Esophagus squamous epithelium (tissue), 5 donors: ENCODE data around the gene GPRC5B. TPM values are rescaled to one million over a fixed set of nuclear protein-coding genes. Genes with fewer than 3 reads are reported as not detected.

Source experiments
- DNase-seq: peaks from one replicate; lab custom pipeline; 2025; lab: John Stamatoyannopoulos, UW
- H3K27ac ChIP-seq, 4 donors: fragments of 200-600 bp; sonication (generic); one replicate each; pipeline ENCODE4 v1.5.1; 2016 to 2019; ENCODE audit warnings: mild to moderate bottlenecking in 1 of 4
- H3K27me3 ChIP-seq, 4 donors: fragments of 200-600 bp; sonication (generic); 1 replicate in 3 of 4; 2 replicates in 1 of 4; pipeline versions ENCODE4 v1.5.1 to v1.6.0; 2017 to 2021; ENCODE audit warnings: antibody characterized with exemption in 1 of 4
- H3K36me3 ChIP-seq, 3 donors: fragments of 200-600 bp; sonication (generic); one replicate each; pipeline ENCODE4 v1.5.1; 2016 to 2019
- H3K4me1 ChIP-seq, 3 donors: fragments of 200-600 bp; sonication (generic); one replicate each; pipeline ENCODE4 v1.5.1; 2017 to 2019
- H3K4me3 ChIP-seq, 4 donors: fragments of 200-600 bp; sonication (generic); 1 replicate in 3 of 4; 2 replicates in 1 of 4; pipeline ENCODE4 v1.5.1; 2016 to 2019; ENCODE audit warnings: mild to moderate bottlenecking in 2 of 4, moderate library complexity in 1 of 4
- H3K9me3 ChIP-seq, 3 donors: fragments of 200-600 bp; sonication (generic); one replicate each; pipeline ENCODE4 v1.5.1; 2016 to 2019
- CTCF ChIP-seq, 6 experiments: fragments of 450-650 bp in 4 of 6; fragments of 200-600 bp in 2 of 6; sonication (generic) in 2 of 6; IDR thresholded peaks; one replicate each; pipeline ENCODE4 v1.5.1; 2016 to 2019; ENCODE audit warnings: antibody characterized with exemption in 6 of 6, mild to moderate bottlenecking in 4 of 6, moderate library complexity in 4 of 6
- POLR2A ChIP-seq, 4 donors: fragments of 450-650 bp; IDR thresholded peaks; one replicate each; pipeline ENCODE4 v1.6.1; 2017; ENCODE audit warnings: antibody characterized with exemption in 4 of 4, mild to moderate bottlenecking in 4 of 4, moderate library complexity in 3 of 4
- whole genome bisulfite sequencing, 2 donors: methylation state at CpG; one replicate each; pipeline ENCODE4 v1.1.5; 2018; 5-methylcytosine and 5-hydroxymethylcytosine counted together
- intact Hi-C: fragments of 100-400 bp; cut with DNase I; formaldehyde crosslinking; loops from one replicate; pipeline ENCODE4 v1.15.0; 2022
- total RNA-seq, 4 donors: library from RNA; depleted of rRNA; stranded (reverse); fragments of >200 nt; gene quantifications; one replicate each; pipeline ENCODE4 v1.1.0, GENCODE V29; 2016
- donor health status: DM: yes; HTN: yes; CAD: no.

The GPRC5B gene
- total RNA-seq, 4 donors from 2014 or later = 1.9 to 26.1 (median 8.4) TPM

GRCh38 chr16:19890901-19891300 lies 6.3 kb upstream of the GPRC5B start:
- H3K27ac ChIP-seq = no peak overlapping the region
- no peak for TF ChIP-seq POLR2A (IDR thresholded peaks at IDR 0.05)
- TF ChIP-seq CTCF (IDR thresholded peaks at IDR 0.05) = no peak
- no peak for DNase-seq
- H3K4me1 ChIP-seq = peaks cover 3 to 7% (median 3%) of the 10 kb centered on the region in 3 donors
- intact Hi-C loops = no loop called here
- no peaks in the 10 kb centered on the region for H3K9me3 ChIP-seq
- H3K4me3 ChIP-seq = no peak overlapping the region
- H3K36me3 ChIP-seq = no peaks in the 10 kb centered on the region
- WGBS, 2 donors = 81 to 94% methylated on average over 3 of the region's 3 CpGs
- peaks cover 0 to 4% (median 0%) of the 10 kb centered on the region in 4 donors for H3K27me3 ChIP-seq

- Histone ChIP-seq H3K9me3 (no peaks in the 10 kb centered on the region), H3K27ac (no peak overlapping the region), H3K4me1 (peaks cover 13 to 26% (median 20%) of the 10 kb centered on the region in 3 donors), H3K36me3 (no peaks in the 10 kb centered on the region), H3K27me3 (peaks cover 0 to 22% (median 0%) of the 10 kb centered on the region in 4 donors), H3K4me3 (no peak overlapping the region)
- intact Hi-C loops = loop anchor here (5.0 kb wide), 2 partner anchors 287 to 332 kb away; partner anchors contain the start of gene VPS35L
- no peak for DNase-seq
- TF ChIP-seq CTCF (IDR thresholded peaks at IDR 0.05) (no peak), POLR2A (IDR thresholded peaks at IDR 0.05) (no peak)
- WGBS, 2 donors = 43 to 91% methylated on average over 2 to 3 of the region's 3 CpGs
Measured at GRCh38 chr16:19888834-19889233, 4.2 kb upstream of the GPRC5B start.

DNA sequence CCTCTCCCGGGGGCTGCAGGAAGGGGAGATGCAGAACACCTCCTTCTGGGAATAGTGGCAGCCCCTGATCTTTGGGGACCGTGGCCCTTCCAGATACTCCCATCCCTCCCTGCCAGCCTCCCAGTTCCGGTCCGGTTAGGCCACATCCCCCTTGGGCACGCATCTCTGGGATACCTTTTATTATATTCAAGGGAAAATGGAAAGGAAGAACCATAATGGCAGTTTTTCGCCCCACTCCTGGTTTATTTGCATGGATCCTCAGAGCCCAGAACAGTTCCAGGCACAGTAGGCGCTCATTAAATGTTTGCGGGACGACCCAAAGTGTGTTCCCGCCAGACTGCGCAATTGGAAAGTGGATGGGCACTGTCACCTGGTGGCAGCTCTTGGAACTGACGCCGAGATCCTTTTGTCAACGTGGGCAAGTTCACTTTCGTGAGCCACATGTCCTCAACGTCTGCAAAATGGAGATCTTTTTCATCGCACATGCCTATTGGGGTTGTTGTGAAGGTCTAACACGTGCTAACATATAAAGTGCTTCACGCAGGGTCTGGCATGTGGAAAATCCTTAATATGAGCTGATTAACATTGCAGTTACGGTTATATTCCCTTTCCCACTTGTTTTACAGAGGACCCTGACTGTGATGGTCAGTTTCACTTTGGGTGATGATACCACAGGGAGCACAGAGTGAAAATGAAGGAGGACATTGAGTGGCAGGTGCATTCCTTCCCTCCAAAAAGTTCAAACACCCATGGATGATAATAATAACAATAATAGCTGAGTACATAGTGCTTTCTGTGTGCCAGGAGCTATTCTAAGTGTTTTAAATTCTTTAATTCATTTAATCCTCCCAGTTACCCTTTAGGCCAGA lies 1.7 kb upstream of the GPRC5B start:
- peak overlapping the region in 3 of 4 donors; percentile 64 to 83 (median 74) for H3K4me3 ChIP-seq
- 4 to 6% methylated on average over 16 to 18 of the region's 20 CpGs for WGBS, 2 donors
- intact Hi-C loops = loop anchor here (5.0 kb wide), 2 partner anchors 284 to 329 kb away; partner anchors contain the start of gene VPS35L
- no peak for DNase-seq
- peaks cover 22 to 50% (median 26%) of the 10 kb centered on the region in 3 donors for H3K4me1 ChIP-seq
- peaks cover 0 to 36% (median 0%) of the 10 kb centered on the region in 4 donors for H3K27me3 ChIP-seq
- peak overlapping the region in 1 of 4 donors; percentile 57 for H3K27ac ChIP-seq
- no peaks in the 10 kb centered on the region for H3K9me3 ChIP-seq
- no peaks in the 10 kb centered on the region for H3K36me3 ChIP-seq
- no peak for TF ChIP-seq POLR2A (IDR thresholded peaks at IDR 0.05)
- TF ChIP-seq CTCF (IDR thresholded peaks at IDR 0.05) = peak; percentile 92 to 100 (median 99)

GRCh38 chr16:19885451-19886072 lies 914 bp upstream of the GPRC5B start:
- no peak for DNase-seq
- 30 to 31% methylated on average over 22 to 31 of the region's 41 CpGs for WGBS, 2 donors
- Histone ChIP-seq H3K4me3 (peak overlapping the region; percentile 51 to 83 (median 69)), H3K9me3 (no peaks in the 10 kb centered on the region), H3K4me1 (peaks cover 22 to 50% (median 26%) of the 10 kb centered on the region in 3 donors), H3K36me3 (no peaks in the 10 kb centered on the region), H3K27me3 (peaks cover 0 to 36% (median 0%) of the 10 kb centered on the region in 4 donors), H3K27ac (peak overlapping the region; percentile 5 to 82 (median 48))
- intact Hi-C loops = loop anchor here (5.0 kb wide), 2 partner anchors 283 to 328 kb away; partner anchors contain the start of gene VPS35L
- TF ChIP-seq CTCF (IDR thresholded peaks at IDR 0.05) (peak in 1 of 6 experiments; percentile 4), POLR2A (IDR thresholded peaks at IDR 0.05) (no peak)
